ENCODE data around the gene ANTXR1.

- TF ChIP-seq CTCF (IDR thresholded peaks at IDR 0.05; ENCODE audit: control extremely low read depth in 1 of 3, insufficient read depth in 1 of 3, low read depth in 1 of 3, low read length in 3 of 3) (no peak), TBP (IDR thresholded peaks at IDR 0.05; ENCODE audit: low read depth, low read length) (no peak), RBBP5 (IDR thresholded peaks at IDR 0.05; ENCODE audit: borderline replicate concordance, low read depth, low read length) (no peak), CHD2 (IDR thresholded peaks at IDR 0.05; ENCODE audit: low read length) (no peak), JUND (IDR thresholded peaks at IDR 0.05; ENCODE audit: low read length) (no peak), SP2 (IDR thresholded peaks at IDR 0.05; ENCODE audit: low read length) (no peak)
These were observed 105.6 kb downstream of the ANTXR1 start for GRCh38 chr2:69118609-69119008.

Data from H1 (cell line).